Effector memory CD8-positive, alpha-beta T cell (primary cell): ENCODE data around the gene CNOT9.
A peak's percentile ranks its signal among the peaks of the same experiment; 100 is the strongest.

Source experiments
- ATAC-seq: fragments of 150-1000 bp; cut with Tn5 transposase; replicated peaks from 2 replicates; pipeline ENCODE4 v1.10.0; 2021; ENCODE audit warnings: mild to moderate bottlenecking, moderate library complexity
- DNase-seq, 3 experiments: peaks; one replicate each; pipeline ENCODE4 v3.0.0; 2021
- H3K27ac Mint-ChIP-seq, 2 donors: one replicate each; pipeline ENCODE4 v1.8.0; 2022; ENCODE audit warnings: mild to moderate bottlenecking in 2 of 2, mixed read lengths in 2 of 2, moderate library complexity in 2 of 2
- H3K27me3 Mint-ChIP-seq, 2 donors: one replicate each; pipeline ENCODE4 v1.8.0; 2022; ENCODE audit warnings: mixed read lengths in 2 of 2
- H3K36me3 Mint-ChIP-seq: one replicate; pipeline ENCODE4 v1.8.0; 2022; ENCODE audit warnings: mild to moderate bottlenecking, moderate library complexity, mixed read lengths; ENCODE audit not compliant: insufficient read depth
- H3K4me1 Mint-ChIP-seq, 2 donors: one replicate each; pipeline ENCODE4 v1.8.0; 2022; ENCODE audit warnings: low read depth in 2 of 2, mixed read lengths in 2 of 2
- H3K4me3 Mint-ChIP-seq, 2 donors: one replicate each; pipeline ENCODE4 v1.8.0; 2022; ENCODE audit warnings: mild to moderate bottlenecking in 2 of 2, mixed read lengths in 2 of 2, moderate library complexity in 2 of 2
- H3K9me3 Mint-ChIP-seq, 2 donors: one replicate each; pipeline ENCODE4 v1.8.0; 2022; ENCODE audit warnings: mixed read lengths in 2 of 2

Gene CNOT9

GRCh38 chr2:218605432-218605831 is 36.8 kb downstream of the CNOT9 start:
- Mint-ChIP-seq H3K27me3 (peaks cover 27 to 42% of the 10 kb centered on the region in 2 donors), H3K27ac (no peak overlapping the region), H3K9me3 (no peaks in the 10 kb centered on the region), H3K4me3 (no peak overlapping the region), H3K36me3 (no peaks in the 10 kb centered on the region), H3K4me1 (no peaks in the 10 kb centered on the region)
- no peak for DNase-seq
- ATAC-seq, result no peak

DNA sequence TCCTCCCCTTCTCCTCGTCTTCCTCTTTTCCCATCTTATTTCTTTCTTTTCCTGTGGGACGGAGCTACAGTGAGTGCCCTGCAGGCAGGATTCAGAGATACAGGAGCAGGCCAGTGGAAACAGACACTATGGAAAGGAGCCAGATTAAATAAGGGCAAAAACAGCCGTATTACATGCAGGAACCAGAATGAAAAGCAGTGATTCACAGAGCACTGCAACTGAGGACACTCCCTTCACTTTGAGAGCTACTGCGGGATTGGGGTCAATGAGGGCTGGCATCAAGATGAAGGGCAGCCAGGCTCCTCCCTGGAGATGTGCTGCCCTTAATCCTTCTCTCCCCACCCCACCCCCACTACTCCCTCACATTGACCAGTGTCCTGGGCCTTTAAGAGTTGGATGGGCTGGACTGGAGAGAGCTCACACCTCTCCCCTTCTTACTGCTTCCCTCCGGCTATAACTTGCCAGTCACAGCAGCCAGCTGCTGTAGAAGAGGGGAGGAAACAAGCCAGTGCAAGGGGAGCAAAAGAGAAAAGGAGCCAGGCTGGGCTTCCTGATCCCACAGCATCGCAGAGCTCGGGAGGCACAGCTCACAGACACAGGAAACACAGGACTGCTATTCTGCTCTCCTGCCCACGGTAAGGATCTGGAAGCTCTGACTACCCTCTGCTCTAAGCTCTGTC is 38.9 kb downstream of the CNOT9 start, which contains the start of gene PLCD4:
PLCD4 (plus strand) TSS at position 464 of the 680 bp plus-strand sequence. CDS start 7,841 bp downstream, outside the sequence.
- H3K9me3 Mint-ChIP-seq, result no peaks in the 10 kb centered on the region
- no peaks in the 10 kb centered on the region for H3K4me1 Mint-ChIP-seq
- H3K27me3 Mint-ChIP-seq, result peaks cover 36 to 42% of the 10 kb centered on the region in 2 donors
- H3K36me3 Mint-ChIP-seq, result no peaks in the 10 kb centered on the region
- H3K27ac Mint-ChIP-seq, result no peak within 1 kb of the TSS
- no peak for ATAC-seq
- DNase-seq, result no peak
- H3K4me3 Mint-ChIP-seq, result no peak within 1 kb of the TSS

GRCh38 chr2:218615868-218616315 is 47.3 kb downstream of the CNOT9 start:
- DNase-seq (no peak), ATAC-seq (no peak)
- Mint-ChIP-seq H3K36me3 (no peaks in the 10 kb centered on the region), H3K4me3 (no peak overlapping the region), H3K27me3 (peaks cover 0 to 9% of the 10 kb centered on the region in 2 donors), H3K4me1 (no peaks in the 10 kb centered on the region), H3K27ac (no peak overlapping the region), H3K9me3 (no peaks in the 10 kb centered on the region)

GRCh38 chr2:218618102-218618860 is 49.6 kb downstream of the CNOT9 start:
- no peaks in the 10 kb centered on the region for H3K36me3 Mint-ChIP-seq
- ATAC-seq (no peak), DNase-seq (no peak)
- no peak overlapping the region for H3K4me3 Mint-ChIP-seq
- no peaks in the 10 kb centered on the region for H3K9me3 Mint-ChIP-seq
- H3K27ac Mint-ChIP-seq, result no peak overlapping the region
- H3K27me3 Mint-ChIP-seq, result no peaks in the 10 kb centered on the region
- H3K4me1 Mint-ChIP-seq, result no peaks in the 10 kb centered on the region

DNA sequence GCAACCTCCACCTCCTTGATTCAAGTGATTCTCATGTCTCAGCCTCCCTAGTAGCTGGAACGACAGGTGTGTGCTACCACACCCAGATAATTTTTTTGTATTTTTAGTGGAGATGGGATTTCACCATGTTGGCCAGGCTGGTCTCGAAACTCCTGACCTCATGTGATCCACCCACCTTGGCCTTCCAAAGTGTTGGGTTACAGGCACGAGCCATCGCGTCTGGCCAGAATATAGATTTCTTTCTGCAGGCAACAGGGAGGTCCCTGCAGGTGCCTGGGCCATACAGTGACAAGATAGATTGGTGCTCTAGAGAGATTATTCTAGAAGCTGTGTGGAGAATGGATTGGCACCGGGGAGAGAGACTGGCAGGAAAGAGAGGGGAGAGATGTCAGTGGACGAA is 52.4 kb downstream of the CNOT9 start:
- Mint-ChIP-seq H3K27ac (no peak overlapping the region), H3K36me3 (peaks cover 4% of the 10 kb centered on the region), H3K9me3 (no peaks in the 10 kb centered on the region), H3K4me1 (no peaks in the 10 kb centered on the region), H3K27me3 (no peaks in the 10 kb centered on the region), H3K4me3 (no peak overlapping the region)
- DNase-seq, result no peak
- ATAC-seq, result no peak

DNA sequence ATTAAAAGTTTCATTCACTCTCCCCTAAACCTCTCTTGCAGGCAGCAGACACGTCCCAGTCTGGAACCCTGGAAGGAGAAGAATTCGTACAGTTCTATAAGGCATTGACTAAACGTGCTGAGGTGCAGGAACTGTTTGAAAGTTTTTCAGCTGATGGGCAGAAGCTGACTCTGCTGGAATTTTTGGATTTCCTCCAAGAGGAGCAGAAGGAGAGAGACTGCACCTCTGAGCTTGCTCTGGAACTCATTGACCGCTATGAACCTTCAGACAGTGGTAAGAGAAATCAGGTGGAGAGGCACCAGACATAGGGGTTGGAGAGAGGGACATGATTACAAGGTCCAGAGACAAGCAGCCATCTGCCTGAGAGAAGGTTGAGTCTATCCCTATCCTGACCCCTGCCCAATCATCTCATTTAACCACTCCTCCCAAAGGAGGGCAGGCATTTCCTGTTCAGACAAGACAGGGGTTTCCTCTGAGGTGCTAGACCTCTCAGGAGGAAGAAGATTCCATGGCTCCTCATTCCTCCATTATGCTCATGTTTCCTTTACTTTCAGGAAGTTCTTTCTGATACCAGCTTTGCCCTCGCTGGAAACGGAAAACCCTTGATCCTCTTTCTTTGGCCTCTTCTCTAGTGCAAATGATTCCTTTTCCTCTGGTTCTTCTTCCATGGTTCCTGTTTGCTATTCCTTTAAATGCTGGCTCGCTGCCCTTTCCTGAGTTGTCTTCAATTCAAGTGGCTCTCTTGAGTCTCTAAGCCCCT is 54.1 kb downstream of the CNOT9 start:
- H3K4me3 Mint-ChIP-seq, result no peak overlapping the region
- H3K27ac Mint-ChIP-seq, result no peak overlapping the region
- peaks cover 4% of the 10 kb centered on the region for H3K36me3 Mint-ChIP-seq
- H3K27me3 Mint-ChIP-seq, result no peaks in the 10 kb centered on the region
- no peak for DNase-seq
- H3K9me3 Mint-ChIP-seq, result no peaks in the 10 kb centered on the region
- no peaks in the 10 kb centered on the region for H3K4me1 Mint-ChIP-seq
- ATAC-seq, result no peak

DNA sequence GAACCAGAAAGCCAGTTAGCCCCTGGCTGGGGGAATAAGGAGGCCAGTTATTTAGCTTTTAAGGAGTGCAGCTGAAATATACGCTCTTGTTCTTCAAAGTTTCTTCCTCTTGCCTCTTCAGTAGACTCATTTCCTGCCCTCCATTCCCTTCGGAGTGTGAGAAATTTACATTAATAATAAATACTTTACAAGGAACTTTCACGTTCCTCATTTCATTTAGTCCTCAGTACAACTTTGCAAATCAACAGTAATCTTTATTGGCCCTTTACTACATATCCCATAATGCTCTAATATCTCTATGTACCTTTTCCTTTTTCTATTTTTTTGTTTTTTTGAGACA is 54.7 kb downstream of the CNOT9 start:
- no peaks in the 10 kb centered on the region for H3K9me3 Mint-ChIP-seq
- ATAC-seq, result no peak
- H3K27ac Mint-ChIP-seq, result no peak overlapping the region
- H3K36me3 Mint-ChIP-seq, result peaks cover 4% of the 10 kb centered on the region
- no peaks in the 10 kb centered on the region for H3K4me1 Mint-ChIP-seq
- no peaks in the 10 kb centered on the region for H3K27me3 Mint-ChIP-seq
- DNase-seq, result no peak
- no peak overlapping the region for H3K4me3 Mint-ChIP-seq

DNA sequence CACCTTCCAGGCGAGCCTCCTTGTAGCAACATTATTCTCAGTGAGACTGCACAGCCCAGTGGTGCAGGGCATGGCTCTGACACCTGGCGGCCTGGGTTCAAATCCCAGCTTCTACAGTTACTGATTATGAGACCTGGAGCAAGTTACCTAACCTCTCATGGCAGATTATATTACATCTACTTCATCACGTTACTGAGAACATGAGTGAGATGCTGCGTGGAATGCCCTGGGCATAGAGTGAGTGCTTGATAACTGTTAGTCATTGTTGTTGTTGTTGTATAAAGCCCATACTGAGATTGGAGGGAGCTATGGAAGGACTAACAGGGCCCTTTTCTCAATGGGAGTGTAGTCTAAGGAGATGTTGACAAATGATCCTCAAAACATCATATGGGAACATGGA is 57.7 kb downstream of the CNOT9 start:
- DNase-seq, result no peak
- H3K27ac Mint-ChIP-seq, result no peak overlapping the region
- no peak overlapping the region for H3K4me3 Mint-ChIP-seq
- H3K27me3 Mint-ChIP-seq, result no peaks in the 10 kb centered on the region
- peaks cover 4% of the 10 kb centered on the region for H3K36me3 Mint-ChIP-seq
- ATAC-seq, result no peak
- H3K9me3 Mint-ChIP-seq, result no peaks in the 10 kb centered on the region
- H3K4me1 Mint-ChIP-seq, result no peaks in the 10 kb centered on the region

- H3K36me3 Mint-ChIP-seq, result peaks cover 4% of the 10 kb centered on the region
- no peak overlapping the region for H3K4me3 Mint-ChIP-seq
- ATAC-seq (no peak), DNase-seq (no peak)
- H3K27ac Mint-ChIP-seq, result no peak overlapping the region
- H3K4me1 Mint-ChIP-seq, result no peaks in the 10 kb centered on the region
- no peaks in the 10 kb centered on the region for H3K9me3 Mint-ChIP-seq
- H3K27me3 Mint-ChIP-seq, result no peaks in the 10 kb centered on the region
These were observed 59.3 kb downstream of the CNOT9 start for GRCh38 chr2:218627939-218628338.

DNA sequence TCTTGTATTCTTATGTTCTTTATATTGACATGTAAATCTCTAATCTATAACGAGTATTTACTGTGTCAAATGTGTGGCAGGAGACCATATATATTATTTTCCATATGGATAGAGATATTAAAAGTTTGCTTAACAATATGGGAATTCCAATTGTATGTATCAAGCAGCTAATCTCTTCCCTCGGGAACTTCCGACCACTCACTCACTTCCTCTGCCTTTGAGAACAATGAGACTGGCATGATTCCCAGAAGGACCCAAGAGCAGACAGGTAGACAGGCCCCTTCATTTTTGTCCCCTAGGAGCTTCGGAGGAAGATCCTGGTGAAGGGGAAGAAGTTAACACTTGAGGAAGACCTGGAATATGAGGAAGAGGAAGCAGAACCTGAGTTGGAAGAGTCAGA is 63.2 kb downstream of the CNOT9 start:
- no peaks in the 10 kb centered on the region for H3K27me3 Mint-ChIP-seq
- no peak overlapping the region for H3K27ac Mint-ChIP-seq
- ATAC-seq, result no peak
- peaks cover 30% of the 10 kb centered on the region for H3K36me3 Mint-ChIP-seq
- no peak for DNase-seq
- no peaks in the 10 kb centered on the region for H3K9me3 Mint-ChIP-seq
- H3K4me3 Mint-ChIP-seq, result no peak overlapping the region
- peaks cover 0 to 1% of the 10 kb centered on the region in 2 donors for H3K4me1 Mint-ChIP-seq

GRCh38 chr2:218635719-218636118 is 67.1 kb downstream of the CNOT9 start:
- peak overlapping the region in 1 of 2 donors; percentile 16 for H3K27ac Mint-ChIP-seq

GRCh38 chr2:218638372-218638771 is 69.7 kb downstream of the CNOT9 start:
- no peak for ATAC-seq
- no peak for DNase-seq
- Mint-ChIP-seq H3K9me3 (no peaks in the 10 kb centered on the region), H3K4me1 (peaks cover 1 to 3% of the 10 kb centered on the region in 2 donors), H3K4me3 (no peak overlapping the region), H3K36me3 (peaks cover 89% of the 10 kb centered on the region), H3K27me3 (no peaks in the 10 kb centered on the region), H3K27ac (no peak overlapping the region)

More at GRCh38 chr2:218635719-218636118, 67.1 kb downstream of the CNOT9 start:
- Mint-ChIP-seq H3K4me3 (no peak overlapping the region), H3K27me3 (no peaks in the 10 kb centered on the region), H3K36me3 (peaks cover 66% of the 10 kb centered on the region), H3K4me1 (peaks cover 1 to 3% of the 10 kb centered on the region in 2 donors), H3K9me3 (no peaks in the 10 kb centered on the region)
- no peak for DNase-seq
- no peak for ATAC-seq

- H3K27me3 Mint-ChIP-seq, result no peaks in the 10 kb centered on the region
- DNase-seq (no peak), ATAC-seq (no peak)
- peaks cover 81% of the 10 kb centered on the region for H3K36me3 Mint-ChIP-seq
- no peak overlapping the region for H3K27ac Mint-ChIP-seq
- no peak overlapping the region for H3K4me3 Mint-ChIP-seq
- no peaks in the 10 kb centered on the region for H3K9me3 Mint-ChIP-seq
- H3K4me1 Mint-ChIP-seq, result peaks cover 0 to 3% of the 10 kb centered on the region in 2 donors
These were observed 73.5 kb downstream of the CNOT9 start for GRCh38 chr2:218642121-218642656.
